Amygdala (tissue), 56 donors: Measurements from ENCODE around the gene PSD2.
A peak's percentile ranks its signal among the peaks of the same experiment; 100 is the strongest.

Experiments used
- DNase-seq, 56 donors: peaks; one replicate each; lab custom pipeline; 2025; lab: John Stamatoyannopoulos, UW

The PSD2 gene

DNA sequence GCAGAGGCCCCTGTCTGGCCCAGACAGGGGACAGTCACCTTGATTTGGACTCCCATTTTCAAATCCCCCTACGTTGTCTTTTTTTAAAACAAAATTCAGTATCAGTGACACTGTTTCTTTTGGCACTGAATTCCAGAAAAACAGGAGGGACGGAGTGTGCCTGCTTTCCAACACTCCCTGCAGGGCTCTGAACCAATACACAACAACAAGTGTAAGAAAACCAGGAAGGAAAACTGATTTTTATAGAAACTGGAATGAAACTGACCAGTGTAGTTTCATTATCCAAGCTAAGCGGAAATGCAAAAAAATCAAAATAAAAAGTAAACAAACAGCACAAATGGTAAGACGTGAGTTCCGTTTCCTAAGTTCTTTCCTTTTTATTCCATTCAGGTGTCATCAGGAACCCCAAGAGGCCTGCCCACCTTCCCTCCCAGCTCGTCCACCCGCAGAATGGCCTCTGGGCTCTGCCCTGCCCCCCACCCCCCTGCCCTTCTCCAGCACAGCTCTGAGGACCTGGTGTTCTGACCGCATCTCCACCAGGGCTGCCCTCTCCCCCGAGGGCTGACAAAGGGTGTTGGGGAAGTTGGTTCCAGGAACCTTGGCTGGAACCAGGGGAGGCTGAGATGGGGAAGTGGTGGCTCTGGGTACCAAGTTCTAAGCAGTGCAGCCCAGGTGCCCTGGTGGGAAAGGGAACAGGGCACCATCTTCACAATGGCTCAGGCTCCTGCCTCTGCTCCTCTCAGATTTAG lies 73.6 kb downstream of the PSD2 start:
- peak in 6 of 56 donors; percentile 9 to 30 (median 22) for DNase-seq

- no peak for DNase-seq
Observed at GRCh38 chr5:139870677-139871076, 75.1 kb downstream of the PSD2 start.

GRCh38 chr5:139871614-139872013 lies 76.0 kb downstream of the PSD2 start:
- no peak for DNase-seq

DNA sequence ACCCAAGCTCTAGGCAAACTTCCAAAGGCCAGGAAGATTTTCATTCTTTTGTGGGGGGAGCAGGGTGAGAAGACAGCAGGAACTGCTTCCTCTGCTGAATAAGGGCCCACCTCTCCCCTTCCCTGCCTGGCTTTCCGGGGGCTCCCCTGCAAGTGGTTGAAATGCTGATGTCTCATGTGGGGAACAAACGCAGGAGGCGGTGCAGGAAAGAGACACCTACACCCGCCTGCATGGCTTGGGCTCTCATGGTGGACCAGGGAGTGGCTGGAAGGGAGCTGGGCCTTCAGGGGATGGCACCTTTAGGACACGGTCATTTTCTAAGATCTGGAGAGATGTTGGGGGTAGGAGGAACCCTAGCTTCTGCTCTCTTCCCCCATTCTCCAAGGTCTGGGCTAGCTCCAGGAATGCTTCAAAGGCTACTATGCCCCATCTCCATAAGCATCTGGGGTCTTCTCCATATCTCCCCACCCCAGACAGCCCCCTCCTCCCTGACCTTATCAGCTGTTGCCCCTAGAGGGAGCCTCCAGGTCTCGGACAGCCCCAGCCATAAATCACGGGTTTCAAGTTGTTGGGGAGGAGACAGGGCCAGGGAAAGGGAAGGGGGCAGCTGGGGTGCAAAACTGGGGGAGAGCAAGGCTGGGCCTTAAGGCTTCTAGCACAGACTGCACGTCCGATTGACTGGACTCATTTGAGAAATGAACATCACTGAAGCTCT lies 76.6 kb downstream of the PSD2 start:
- DNase-seq: no peak

DNA sequence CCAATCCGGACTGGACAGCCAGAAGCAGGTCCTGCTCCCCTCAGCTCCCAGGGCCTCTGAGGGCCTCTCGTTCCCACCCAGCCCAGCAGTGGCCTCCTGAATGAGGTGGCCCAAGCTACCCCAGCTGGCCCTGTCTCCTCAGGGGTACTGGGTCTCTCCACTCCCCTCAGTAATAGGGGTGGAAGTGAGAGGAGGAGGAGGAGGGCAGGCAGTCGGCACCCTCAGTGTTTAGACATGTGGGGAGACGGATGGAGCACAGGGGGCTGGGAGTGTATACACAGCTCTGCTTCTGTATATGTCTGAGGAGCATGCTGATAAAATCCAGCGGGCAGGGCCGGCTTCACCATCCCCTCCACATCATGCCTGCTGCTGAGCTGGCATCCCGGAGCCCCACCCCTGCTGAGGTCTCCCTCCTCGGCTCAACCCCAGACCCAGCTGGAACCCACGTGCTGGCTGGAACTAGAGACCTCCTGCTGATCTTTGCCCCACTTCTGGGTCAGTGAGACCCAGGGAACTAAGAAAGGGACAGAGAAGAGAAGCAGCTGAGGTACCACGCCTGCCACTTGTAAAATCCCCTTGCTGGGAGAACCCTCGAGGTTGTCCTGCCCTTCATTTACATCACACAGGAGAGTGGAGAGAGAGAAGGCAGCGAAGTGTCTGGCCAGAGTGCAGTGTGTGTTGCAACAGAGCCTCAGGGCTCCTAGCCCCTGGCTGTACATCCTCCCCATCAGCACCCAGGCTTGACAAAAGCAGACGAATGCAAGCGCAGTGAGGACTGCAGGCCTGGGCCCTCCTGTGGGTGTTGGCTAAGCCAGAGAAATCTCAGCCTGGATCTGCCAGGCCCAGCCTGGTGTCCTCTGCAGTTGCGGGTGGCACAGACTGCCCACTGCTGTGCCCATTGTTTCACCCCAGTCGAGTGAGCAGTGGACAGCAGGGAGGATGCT lies 77.5 kb downstream of the PSD2 start:
- no peak for DNase-seq

DNA sequence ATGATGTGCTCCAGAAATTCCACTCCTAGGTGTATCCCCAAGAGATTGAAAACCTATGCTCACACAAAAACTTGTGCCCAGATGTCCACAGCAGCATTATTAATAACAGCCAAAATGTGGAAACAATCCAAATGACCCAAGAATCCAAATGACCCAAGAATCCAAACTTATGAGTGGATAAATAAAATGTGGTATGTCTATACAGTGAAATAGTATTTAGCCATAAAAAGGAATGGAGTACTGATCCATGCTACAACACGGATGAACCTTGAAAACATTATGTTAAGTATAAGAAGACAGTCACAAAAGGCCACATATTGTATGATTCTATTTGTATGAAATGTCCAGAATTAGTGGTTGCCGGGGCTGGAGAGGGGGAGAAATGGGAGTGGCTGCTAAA lies 80.3 kb downstream of the PSD2 start:
- no peak for DNase-seq

DNA sequence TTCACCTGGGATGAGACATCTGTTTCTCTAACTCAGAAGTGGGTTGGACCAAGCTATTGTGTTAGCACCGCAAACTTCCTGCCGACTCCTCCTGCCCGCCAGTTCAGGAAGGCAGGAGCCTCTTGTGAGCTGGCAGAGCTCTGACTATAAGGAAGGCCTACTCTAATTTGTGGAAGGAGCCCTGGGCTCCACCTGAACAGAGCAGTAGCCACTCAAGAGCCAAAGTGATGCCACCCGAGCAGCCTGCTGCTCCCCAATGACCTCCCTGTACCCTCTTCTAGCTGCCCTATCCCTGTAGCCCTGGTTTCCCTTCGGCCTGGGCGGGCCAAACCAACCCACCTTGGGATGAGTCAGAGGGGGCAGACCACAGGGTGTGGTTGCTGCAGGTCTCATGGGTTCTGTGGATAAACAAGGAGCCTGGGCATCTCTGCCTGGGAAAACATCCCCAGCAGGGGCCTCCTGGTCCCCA lies 81.6 kb downstream of the PSD2 start:
- no peak for DNase-seq

DNA sequence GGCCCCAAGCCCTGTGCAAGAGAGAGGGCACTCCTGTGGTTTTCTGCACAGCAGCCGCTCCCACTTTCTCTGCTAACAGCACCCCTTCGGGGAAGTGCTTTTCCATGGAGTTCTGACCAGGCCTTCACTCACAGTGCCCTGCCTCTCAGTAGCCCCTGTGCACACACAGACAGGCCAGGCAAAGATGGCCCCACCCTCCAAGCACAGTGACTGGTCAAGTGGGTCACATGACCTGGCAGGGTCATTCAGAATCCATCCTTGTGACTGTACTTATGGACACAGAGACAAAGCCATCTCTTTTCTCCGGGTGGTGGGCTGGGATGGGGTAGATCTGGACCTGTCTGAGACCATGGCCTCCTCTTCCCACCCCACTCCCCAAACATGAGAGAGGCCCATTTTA lies 82.5 kb downstream of the PSD2 start:
- peak in 3 of 56 donors; percentile 5 to 39 (median 7) for DNase-seq

DNA sequence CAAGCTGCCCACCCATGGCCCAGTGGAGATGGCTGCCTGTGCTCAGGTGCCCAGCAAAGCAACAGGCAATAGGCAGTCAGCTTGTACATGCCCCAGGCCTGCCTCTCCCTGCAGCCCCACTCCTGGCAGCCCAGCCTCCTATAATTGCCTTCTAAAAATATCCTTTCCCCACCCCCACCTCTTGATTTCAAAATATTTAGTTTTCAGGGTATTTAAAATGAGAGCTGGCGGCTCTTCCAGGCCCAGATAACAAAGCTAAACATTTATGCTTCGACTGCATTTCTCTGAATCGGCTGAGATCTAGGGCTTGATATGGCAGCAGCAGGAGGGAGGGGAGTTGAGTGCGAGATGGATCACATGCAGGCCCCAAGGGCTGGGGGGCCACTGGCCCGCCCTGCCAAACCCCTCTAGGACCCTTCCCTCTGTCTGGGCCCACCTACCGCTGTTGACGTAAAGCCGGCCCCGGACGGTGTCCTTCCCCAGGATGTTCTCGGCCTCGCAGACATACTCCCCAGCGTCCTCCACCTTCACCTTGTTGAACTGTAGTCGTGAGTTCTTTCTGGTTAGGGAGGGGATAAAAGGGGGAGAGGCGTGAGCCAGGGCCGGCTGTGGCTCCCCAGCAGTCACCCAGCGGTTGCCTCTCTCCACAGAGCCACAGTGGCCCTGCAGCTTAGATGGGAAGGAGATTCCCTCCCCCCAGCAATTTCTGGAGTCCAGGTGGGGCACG lies 85.0 kb downstream of the PSD2 start:
- DNase-seq: no peak

DNA sequence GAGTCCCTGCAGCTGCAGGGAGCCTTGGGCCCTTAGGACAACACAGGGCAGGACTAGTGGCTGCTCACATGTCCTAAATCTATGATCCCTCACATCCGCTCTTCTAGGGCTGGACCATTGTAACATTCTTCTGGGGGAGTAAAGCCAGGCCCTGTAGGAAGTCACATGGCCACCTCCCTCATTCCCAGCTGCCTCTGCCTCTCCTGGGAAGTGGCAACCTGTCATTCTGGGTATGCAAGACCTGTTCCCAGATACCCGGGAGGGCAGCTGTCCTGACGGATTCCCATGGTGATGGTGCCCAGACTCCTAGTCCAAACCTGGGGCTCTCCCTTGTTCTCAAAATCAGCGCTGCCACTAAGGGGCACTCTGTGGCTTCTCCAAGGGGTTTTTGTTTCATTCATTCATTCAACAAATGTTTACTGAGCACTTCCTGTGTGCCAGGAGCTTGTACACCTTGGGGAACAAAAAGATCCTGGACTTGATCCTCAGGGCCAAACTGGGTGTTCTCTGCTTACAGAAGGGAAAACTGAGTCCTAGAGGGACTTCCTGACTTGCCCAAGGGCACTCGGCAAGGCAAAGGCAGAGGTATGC lies 85.6 kb downstream of the PSD2 start:
- DNase-seq: no peak

DNA sequence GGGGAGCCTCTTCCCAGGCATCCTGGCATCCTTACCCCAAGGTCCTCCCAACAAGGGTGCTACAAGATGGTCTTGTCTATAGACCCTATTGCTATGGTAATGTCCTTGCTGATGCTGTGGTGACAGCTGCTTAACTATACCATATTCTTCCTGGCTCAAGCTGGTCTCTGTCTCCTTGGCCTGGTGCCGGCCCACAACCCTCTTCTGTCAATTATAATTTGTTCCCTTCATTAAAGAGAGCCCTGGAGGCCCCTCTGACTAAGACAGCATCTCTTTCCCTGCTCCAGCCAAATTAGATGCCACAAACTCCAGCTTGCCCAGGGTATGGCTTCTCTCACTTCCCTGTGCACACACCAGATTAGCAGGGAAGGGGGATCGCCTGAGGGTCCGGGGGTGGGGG lies 86.7 kb downstream of the PSD2 start:
- no peak for DNase-seq

- peak in 1 of 56 donors; percentile 22 for DNase-seq
Observed at GRCh38 chr5:139882961-139883539, 87.4 kb downstream of the PSD2 start.

DNA sequence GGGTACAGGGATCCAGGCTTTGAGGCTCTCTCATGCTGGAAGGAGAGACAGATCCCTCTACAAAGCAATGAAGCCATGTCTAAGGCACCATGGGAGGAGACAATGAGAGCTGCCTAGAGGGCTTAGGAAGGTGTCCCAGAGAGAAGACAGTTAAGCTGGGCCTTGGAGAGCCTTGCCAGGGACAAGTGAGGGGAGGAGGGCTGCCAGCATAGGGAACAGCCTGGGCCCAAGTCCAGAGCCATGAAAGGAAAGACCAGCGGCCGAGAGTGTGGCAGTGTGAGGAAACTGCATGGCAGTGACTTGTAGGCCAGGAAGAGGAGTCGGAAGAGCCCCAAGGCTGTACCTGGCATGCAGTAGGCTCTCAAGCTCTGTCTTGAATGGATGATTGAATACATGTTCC lies 88.5 kb downstream of the PSD2 start:
- peak in 6 of 56 donors; percentile 13 to 30 (median 20) for DNase-seq

- DNase-seq: no peak
Observed at GRCh38 chr5:139884734-139885133, 89.1 kb downstream of the PSD2 start.

DNA sequence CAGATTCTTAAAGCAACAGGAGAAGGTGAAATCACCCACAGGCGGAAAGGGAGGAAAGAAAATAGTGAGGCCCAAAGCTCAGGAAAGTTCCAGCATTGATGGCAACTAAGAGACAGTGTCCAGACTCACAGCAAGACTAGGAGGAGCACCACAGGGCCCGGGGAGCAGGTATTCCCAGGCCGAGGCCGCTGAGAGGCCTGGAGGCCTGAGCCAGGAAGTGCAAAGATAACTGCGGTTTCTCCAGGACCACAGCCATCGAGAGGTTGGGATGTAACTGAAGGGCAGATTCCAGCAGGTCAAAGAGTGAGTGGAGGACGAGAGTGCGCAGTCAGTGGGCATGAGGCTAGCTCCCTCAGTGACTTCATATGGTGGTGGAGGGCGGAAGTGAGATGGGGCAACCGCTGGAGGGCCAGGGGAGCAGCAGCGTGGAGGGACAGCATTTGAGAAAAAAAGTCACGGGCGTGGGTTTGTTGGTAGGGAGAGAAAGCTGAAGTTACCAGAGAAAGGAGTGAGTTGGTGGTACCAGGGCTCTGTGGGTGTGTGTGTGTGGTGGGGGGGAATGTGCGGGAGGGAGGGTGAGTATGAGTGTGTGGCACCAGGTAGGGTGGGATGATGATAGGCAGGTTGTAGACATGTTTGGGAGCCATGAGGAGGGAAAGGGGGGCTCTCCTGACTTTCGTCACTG lies 89.7 kb downstream of the PSD2 start:
- DNase-seq: no peak

GRCh38 chr5:139885857-139886208 lies 90.2 kb downstream of the PSD2 start:
- no peak for DNase-seq

GRCh38 chr5:139886213-139886612 lies 90.6 kb downstream of the PSD2 start:
- DNase-seq: peak in 1 of 56 donors; percentile 17

DNA sequence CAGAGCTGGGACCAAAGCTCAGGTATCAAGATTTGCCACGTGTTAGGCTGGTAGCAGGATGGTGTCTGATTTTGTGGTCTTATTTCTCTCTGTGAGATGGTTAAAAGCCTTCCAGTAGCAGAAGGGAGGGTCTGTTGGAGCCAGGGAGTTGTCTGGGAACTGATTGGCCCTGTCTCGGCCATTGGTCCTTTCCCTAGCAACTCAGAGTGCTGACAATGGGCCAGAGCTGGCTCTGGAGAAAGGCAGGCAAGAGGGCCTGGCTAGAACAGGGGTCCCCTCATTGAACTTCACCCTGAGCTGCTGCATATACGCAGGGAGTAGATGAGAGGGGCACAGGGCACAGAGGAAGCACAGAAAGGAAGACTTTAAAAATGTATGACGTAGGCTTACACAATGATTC lies 92.8 kb downstream of the PSD2 start:
- peak in 3 of 56 donors; percentile 17 to 19 (median 18) for DNase-seq

DNA sequence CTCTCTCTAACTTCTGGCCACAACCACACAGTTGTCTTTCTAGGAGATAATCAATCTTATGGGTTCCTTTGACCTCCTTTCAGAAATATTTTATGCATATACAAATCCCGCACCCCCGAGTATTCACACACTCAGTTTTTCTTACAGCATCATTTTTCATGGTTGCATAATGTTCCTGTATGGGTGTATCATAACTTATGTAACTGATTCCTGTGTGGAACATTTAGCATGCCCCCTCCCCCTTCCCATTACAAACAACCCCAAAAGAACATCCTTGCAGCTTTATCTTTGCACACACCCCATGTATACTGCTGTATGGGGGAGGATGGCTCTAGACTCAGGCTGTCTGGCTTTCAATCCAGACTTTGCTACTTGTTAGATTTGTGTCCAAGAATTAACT lies 93.8 kb downstream of the PSD2 start:
- DNase-seq: no peak
